DOHH2 (cell line): ENCODE data around the gene THG1L.
"Not testable (repeated sequence)": the region's sequence is repeated elsewhere in the genome, so short reads cannot be mapped to it uniquely, and the experiment has no call there.

ENCODE experiments used
- EZH2phosphoT487 ChIP-seq: fragments of 200-600 bp; sonication (generic); IDR thresholded peaks from 2 replicates; pipeline ENCODE4 v1.6.1; 2017; ENCODE audit warnings: borderline replicate concordance, mild to moderate bottlenecking, antibody characterized with exemption, low read length, moderate library complexity, mixed read lengths
- TF ChIP-seq, protein P1 (sequence below): fragments of 200-600 bp; sonication (generic); IDR thresholded peaks from one replicate; pipeline ENCODE4 v1.5.1; 2014; ENCODE audit warnings: antibody characterized with exemption, mild to moderate bottlenecking, low read depth, low read length; ENCODE audit not compliant: poor library complexity, severe bottlenecking

DNA sequence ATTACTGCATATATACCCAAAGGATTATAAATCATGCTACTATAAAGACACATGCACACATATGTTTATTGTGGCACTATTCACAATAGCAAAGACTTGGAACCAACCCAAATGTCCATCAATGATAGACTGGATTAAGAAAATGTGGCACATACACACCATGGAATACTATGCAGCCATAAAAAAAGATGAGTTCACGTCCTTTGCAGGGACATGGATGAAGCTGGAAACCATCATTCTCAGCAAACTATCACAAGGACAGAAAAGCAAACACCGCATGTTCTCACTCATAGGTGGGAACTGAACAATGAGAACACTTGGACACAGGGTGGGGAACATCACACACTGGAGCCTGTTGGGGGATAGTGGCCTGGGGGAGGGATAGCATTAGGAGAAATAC, 4.6 kb upstream of the THG1L start:
- TF ChIP-seq, protein P1, sequence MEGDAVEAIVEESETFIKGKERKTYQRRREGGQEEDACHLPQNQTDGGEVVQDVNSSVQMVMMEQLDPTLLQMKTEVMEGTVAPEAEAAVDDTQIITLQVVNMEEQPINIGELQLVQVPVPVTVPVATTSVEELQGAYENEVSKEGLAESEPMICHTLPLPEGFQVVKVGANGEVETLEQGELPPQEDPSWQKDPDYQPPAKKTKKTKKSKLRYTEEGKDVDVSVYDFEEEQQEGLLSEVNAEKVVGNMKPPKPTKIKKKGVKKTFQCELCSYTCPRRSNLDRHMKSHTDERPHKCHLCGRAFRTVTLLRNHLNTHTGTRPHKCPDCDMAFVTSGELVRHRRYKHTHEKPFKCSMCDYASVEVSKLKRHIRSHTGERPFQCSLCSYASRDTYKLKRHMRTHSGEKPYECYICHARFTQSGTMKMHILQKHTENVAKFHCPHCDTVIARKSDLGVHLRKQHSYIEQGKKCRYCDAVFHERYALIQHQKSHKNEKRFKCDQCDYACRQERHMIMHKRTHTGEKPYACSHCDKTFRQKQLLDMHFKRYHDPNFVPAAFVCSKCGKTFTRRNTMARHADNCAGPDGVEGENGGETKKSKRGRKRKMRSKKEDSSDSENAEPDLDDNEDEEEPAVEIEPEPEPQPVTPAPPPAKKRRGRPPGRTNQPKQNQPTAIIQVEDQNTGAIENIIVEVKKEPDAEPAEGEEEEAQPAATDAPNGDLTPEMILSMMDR, result not testable (repeated sequence)
- TF ChIP-seq EZH2phosphoT487, result not testable (repeated sequence)
